ENCODE data around the gene TMEM190. TPM values are rescaled to one million over a fixed set of nuclear protein-coding genes. Genes with fewer than 3 reads are reported as not detected.

Gene TMEM190
- total RNA-seq, 1 donor from 2014 or later: not detected

DNA sequence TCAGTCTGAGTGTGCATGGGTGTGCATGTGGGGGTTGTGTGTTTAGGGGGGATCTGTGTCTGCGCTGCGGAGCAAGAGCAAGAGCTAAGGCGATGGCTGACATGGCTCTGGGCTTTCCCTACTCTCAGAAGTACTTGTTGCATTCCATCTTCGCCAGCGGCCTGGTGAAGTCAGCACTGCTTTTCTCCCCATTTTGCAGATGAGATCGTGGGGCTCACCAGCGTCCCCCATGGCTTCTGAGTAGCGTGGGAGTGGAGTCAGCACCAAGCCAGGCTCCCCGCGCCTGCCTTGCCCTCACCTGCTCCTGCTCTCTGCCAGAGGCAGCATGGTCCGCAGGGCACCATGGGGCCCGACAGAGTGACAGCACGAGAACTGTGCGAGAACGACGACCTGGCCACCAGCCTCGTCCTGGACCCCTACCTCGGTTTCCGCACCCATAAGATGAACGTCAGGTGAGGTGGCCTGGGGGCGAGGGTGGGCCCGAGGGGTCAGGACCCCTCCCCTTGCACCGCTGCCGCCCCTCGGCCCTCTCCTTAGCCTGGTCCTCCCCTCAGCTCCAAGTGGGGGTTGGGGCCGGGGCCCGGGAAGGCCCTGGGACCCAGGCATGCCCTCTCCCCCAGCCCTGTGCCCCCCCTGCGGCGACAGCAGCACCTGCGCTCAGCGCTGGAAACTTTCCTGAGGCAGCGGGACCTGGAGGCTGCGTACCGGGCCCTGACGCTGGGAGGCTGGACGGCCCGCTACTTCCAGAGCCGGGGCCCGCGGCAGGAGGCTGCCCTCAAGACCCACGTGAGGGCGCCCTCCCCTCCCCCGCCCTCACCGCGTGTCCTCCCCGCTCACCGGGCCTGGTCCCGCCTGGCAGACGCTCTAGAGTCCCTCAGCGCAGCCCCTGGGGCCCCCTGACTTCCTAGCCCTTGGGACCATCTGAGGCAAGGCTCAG is 34.8 kb upstream of the TMEM190 start:
- Mint-ChIP-seq H3K9me3 (no peaks in the 10 kb centered on the region), H3K4me1 (peaks cover 31% of the 10 kb centered on the region), H3K27me3 (peaks cover 3% of the 10 kb centered on the region), H3K36me3 (ENCODE audit: low read depth) (peaks cover 7% of the 10 kb centered on the region), H3K4me3 (peak overlapping the region; percentile 20), H3K27ac (no peak overlapping the region)
- no peak for ATAC-seq (ENCODE audit: low read depth)
- ChIA-PET POLR2A (interaction anchor here (1.5 kb wide), 1 partner anchor 42 kb away, joined by 6 read pairs; the partner anchor contains the start of gene TMEM238), CTCF (no interaction called here)
- intact Hi-C loops (cut with micrococcal nuclease): no loop called here
- DNase-seq: no peak
- TF ChIP-seq CTCF (IDR thresholded peaks at IDR 0.05): no peak

GRCh38 chr19:55344444-55344843 is 32.2 kb upstream of the TMEM190 start:
- no peak for TF ChIP-seq CTCF (IDR thresholded peaks at IDR 0.05)
- Mint-ChIP-seq H3K27ac (no peak overlapping the region), H3K4me1 (peaks cover 18% of the 10 kb centered on the region), H3K9me3 (no peaks in the 10 kb centered on the region), H3K4me3 (no peak overlapping the region), H3K27me3 (peaks cover 3% of the 10 kb centered on the region), H3K36me3 (ENCODE audit: low read depth) (peaks cover 7% of the 10 kb centered on the region)
- ATAC-seq (ENCODE audit: low read depth) (no peak), DNase-seq (no peak)
- CTCF ChIA-PET: no interaction called here
- intact Hi-C loops (cut with micrococcal nuclease): no loop called here
- POLR2A ChIA-PET: no interaction called here

- DNase-seq: no peak
- no peak for TF ChIP-seq CTCF (IDR thresholded peaks at IDR 0.05)
- ChIA-PET POLR2A (no interaction called here), CTCF (no interaction called here)
- Mint-ChIP-seq H3K9me3 (no peaks in the 10 kb centered on the region), H3K36me3 (ENCODE audit: low read depth) (peaks cover 4% of the 10 kb centered on the region), H3K27me3 (peaks cover 2% of the 10 kb centered on the region), H3K4me3 (no peak overlapping the region), H3K27ac (no peak overlapping the region), H3K4me1 (peaks cover 12% of the 10 kb centered on the region)
- intact Hi-C loops (cut with micrococcal nuclease): no loop called here
- ATAC-seq (ENCODE audit: low read depth): no peak
These were observed 31.4 kb upstream of the TMEM190 start for GRCh38 chr19:55345101-55345817.

- Mint-ChIP-seq H3K36me3 (ENCODE audit: low read depth) (peaks cover 4% of the 10 kb centered on the region), H3K4me3 (no peak overlapping the region), H3K27ac (no peak overlapping the region), H3K9me3 (no peaks in the 10 kb centered on the region), H3K27me3 (peaks cover 10% of the 10 kb centered on the region), H3K4me1 (peaks cover 5% of the 10 kb centered on the region)
- no peak for ATAC-seq (ENCODE audit: low read depth)
- ChIA-PET POLR2A (no interaction called here), CTCF (no interaction called here)
- no peak for TF ChIP-seq CTCF (IDR thresholded peaks at IDR 0.05)
- intact Hi-C loops (cut with micrococcal nuclease): no loop called here
- DNase-seq: no peak
These were observed 30.6 kb upstream of the TMEM190 start for GRCh38 chr19:55345818-55346724.

All from activated B cell treated with CpG ODN at 0.5 μM for 24 hours (primary cell).